HEK293 (cell line): ENCODE results near the gene ZBP1.

Source experiments
- CTCF ChIA-PET: fragments of 350-600 bp; formaldehyde crosslinking; extraction: SDS; loops from one replicate; lab custom pipeline; 2021; ENCODE audit warnings: antibody characterized with exemption; lab: Yijun Ruan, JAX
- POLR2A ChIA-PET: fragments of 300-600 bp; formaldehyde crosslinking; extraction: SDS; loops from one replicate; lab custom pipeline; 2020; ENCODE audit warnings: antibody characterized with exemption, inconsistent platforms; lab: Yijun Ruan, JAX
- H3K27ac ChIP-seq: fragments of 200-500 bp; sonication (Bioruptor generic); 2 replicates; pipeline ENCODE4 v1.5.1; 2014; ENCODE audit warnings: low read depth, low read length, control low read depth, inconsistent platforms; ENCODE audit errors: extremely low read depth
- H3K36me3 ChIP-seq, 2 experiments: fragments of 200-500 bp in 1 of 2; sonication (Bioruptor generic) in 1 of 2; 1 replicate in 1 of 2; 2 replicates in 1 of 2; pipeline ENCODE4 v1.5.1; 2014 to 2017; ENCODE audit warnings: inconsistent platforms in 2 of 2, low read length in 2 of 2; ENCODE audit not compliant: control insufficient read depth in 2 of 2, insufficient read depth in 1 of 2
- H3K4me1 ChIP-seq: fragments of 200-500 bp; sonication (Bioruptor generic); 2 replicates; pipeline ENCODE4 v1.5.1; 2014; ENCODE audit warnings: mild to moderate bottlenecking, low read length, inconsistent platforms; ENCODE audit not compliant: control insufficient read depth, insufficient read depth
- H3K4me3 ChIP-seq: 2 replicates; pipeline ENCODE4 v1.5.1; 2011; ENCODE audit warnings: low read depth, mild to moderate bottlenecking, control low read depth, low read length, moderate library complexity
- H3K9me3 ChIP-seq: fragments of 200-500 bp; sonication (Bioruptor generic); 2 replicates; pipeline ENCODE4 v1.5.1; 2014; ENCODE audit warnings: low read depth, low read length, inconsistent platforms; ENCODE audit not compliant: control insufficient read depth, insufficient read depth
- INSM2 ChIP-seq: fragments of 450-650 bp; formaldehyde crosslinking; IDR thresholded peaks from 2 replicates; pipeline ENCODE4 v1.5.1; 2016; ENCODE audit warnings: missing biosample characterization, missing genetic modification characterization
- PRDM4 ChIP-seq: fragments of 450-650 bp; formaldehyde crosslinking; IDR thresholded peaks from 2 replicates; pipeline ENCODE4 v1.5.1; 2017; ENCODE audit warnings: missing biosample characterization, missing genetic modification characterization
- SALL2 ChIP-seq: fragments of 450-650 bp; formaldehyde crosslinking; IDR thresholded peaks from 2 replicates; pipeline ENCODE4 v1.5.0; 2017; ENCODE audit warnings: missing biosample characterization, mild to moderate bottlenecking, missing genetic modification characterization, borderline replicate concordance
- ZNF16 ChIP-seq: fragments of 450-650 bp; formaldehyde crosslinking; IDR thresholded peaks from 2 replicates; pipeline ENCODE4 v1.5.1; 2016; ENCODE audit warnings: low read depth, missing biosample characterization, missing genetic modification characterization
- ZNF169 ChIP-seq: fragments of 450-650 bp; formaldehyde crosslinking; IDR thresholded peaks from 2 replicates; pipeline ENCODE4 v1.5.1; 2016; ENCODE audit warnings: missing biosample characterization, missing genetic modification characterization
- ZNF23 ChIP-seq: fragments of 450-650 bp; formaldehyde crosslinking; IDR thresholded peaks from 2 replicates; pipeline ENCODE4 v1.5.1; 2016; ENCODE audit warnings: missing biosample characterization, missing genetic modification characterization, borderline replicate concordance
- ZNF416 ChIP-seq: fragments of 450-650 bp; formaldehyde crosslinking; IDR thresholded peaks from 2 replicates; pipeline ENCODE4 v1.5.1; 2016; ENCODE audit warnings: missing biosample characterization, missing genetic modification characterization
- ZNF548 ChIP-seq: fragments of 450-650 bp; formaldehyde crosslinking; IDR thresholded peaks from 2 replicates; pipeline ENCODE4 v1.5.1; 2016; ENCODE audit warnings: missing biosample characterization, missing genetic modification characterization
- ZNF585B ChIP-seq: fragments of 450-650 bp; formaldehyde crosslinking; IDR thresholded peaks from 2 replicates; pipeline ENCODE4 v1.5.1; 2016; ENCODE audit warnings: missing biosample characterization, missing genetic modification characterization
- ZNF654 ChIP-seq: fragments of 450-650 bp; formaldehyde crosslinking; IDR thresholded peaks from 2 replicates; pipeline ENCODE4 v1.5.1; 2016; ENCODE audit warnings: low read depth, missing biosample characterization, missing genetic modification characterization
- TF ChIP-seq, protein P1 (sequence below): fragments of 450-650 bp; formaldehyde crosslinking; IDR thresholded peaks from 2 replicates; pipeline ENCODE4 v1.5.1; 2016; ENCODE audit warnings: missing biosample characterization, missing genetic modification characterization
- TF ChIP-seq, protein P2 (sequence below): fragments of 450-650 bp; formaldehyde crosslinking; IDR thresholded peaks from 2 replicates; pipeline ENCODE4 v1.5.1; 2016; ENCODE audit warnings: missing biosample characterization, missing genetic modification characterization

ZBP1 gene

DNA sequence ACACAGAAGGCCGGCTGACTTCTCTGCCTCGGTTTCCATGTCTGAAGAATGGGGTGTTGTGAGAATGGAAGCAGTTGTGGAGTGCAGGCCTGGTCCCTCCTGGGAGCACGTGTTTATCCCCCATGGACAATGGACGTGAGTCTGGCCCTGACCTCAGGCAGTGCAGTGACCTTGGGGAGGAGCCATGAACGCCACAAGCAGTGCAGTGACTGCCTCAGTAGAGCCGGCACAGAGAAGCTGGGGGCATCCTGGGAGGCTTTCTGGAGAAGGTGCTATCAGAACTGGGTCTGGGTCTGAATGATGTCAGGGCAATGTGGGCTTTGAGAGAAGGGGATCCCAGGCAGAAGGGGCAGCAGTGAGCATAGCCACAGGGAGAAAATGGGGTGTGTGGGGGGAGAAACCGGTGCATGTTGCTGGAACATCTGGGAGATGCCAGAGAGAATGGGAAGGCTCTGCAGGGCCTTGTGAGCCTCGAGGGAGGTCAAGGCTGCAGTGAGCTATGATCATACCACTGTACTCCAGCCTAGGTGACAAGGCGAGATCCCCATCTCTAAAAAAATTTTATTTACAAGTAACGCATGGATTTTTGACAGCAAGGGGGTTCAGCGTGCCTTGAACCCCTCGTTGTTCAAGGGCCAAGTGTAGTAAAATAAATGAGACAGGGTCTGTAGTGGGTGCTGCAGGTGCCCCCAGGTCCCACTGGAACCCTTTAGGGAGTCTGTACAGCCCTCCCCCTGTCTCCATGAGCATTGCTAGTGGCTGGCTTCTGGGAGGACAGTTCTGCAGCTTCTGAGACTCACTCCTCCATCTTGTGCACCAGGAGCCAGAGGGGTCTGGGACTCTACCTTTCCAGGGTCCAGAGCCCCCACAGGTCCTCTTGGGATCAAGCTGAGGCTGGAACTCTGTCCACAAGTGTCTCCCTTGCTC lies 27.0 kb upstream of the ZBP1 start:
- CTCF ChIA-PET = interaction anchor here (3.1 kb wide), 1 partner anchor 440 kb away, joined by 19 read pairs; no protein-coding TSS in a partner anchor

GRCh38 chr20:57638895-57639236 lies 18.6 kb upstream of the ZBP1 start:
- no peaks in the 10 kb centered on the region for H3K36me3 ChIP-seq
- no peaks in the 10 kb centered on the region for H3K4me1 ChIP-seq
- POLR2A ChIA-PET = no interaction called here
- H3K27ac ChIP-seq = no peak overlapping the region
- TF ChIP-seq PRDM4 (no peak), ZNF548 (tag by site-specific recombination) (no peak), ZNF16 (tag by site-specific recombination) (no peak), ZNF169 (tag by site-specific recombination) (no peak), ZNF654 (tag by site-specific recombination) (no peak)
- TF ChIP-seq, protein P1, sequence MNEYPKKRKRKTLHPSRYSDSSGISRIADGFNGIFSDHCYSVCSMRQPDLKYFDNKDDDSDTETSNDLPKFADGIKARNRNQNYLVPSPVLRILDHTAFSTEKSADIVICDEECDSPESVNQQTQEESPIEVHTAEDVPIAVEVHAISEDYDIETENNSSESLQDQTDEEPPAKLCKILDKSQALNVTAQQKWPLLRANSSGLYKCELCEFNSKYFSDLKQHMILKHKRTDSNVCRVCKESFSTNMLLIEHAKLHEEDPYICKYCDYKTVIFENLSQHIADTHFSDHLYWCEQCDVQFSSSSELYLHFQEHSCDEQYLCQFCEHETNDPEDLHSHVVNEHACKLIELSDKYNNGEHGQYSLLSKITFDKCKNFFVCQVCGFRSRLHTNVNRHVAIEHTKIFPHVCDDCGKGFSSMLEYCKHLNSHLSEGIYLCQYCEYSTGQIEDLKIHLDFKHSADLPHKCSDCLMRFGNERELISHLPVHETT = no peak
- CTCF ChIA-PET = interaction anchor here (1.2 kb wide), 1 partner anchor 17 kb away, joined by 4 read pairs; no protein-coding TSS in a partner anchor
- no peaks in the 10 kb centered on the region for H3K9me3 ChIP-seq
- no peak overlapping the region for H3K4me3 ChIP-seq

More for the DNA sequence above, 27.0 kb upstream of the ZBP1 start:
- TF ChIP-seq, protein P2, sequence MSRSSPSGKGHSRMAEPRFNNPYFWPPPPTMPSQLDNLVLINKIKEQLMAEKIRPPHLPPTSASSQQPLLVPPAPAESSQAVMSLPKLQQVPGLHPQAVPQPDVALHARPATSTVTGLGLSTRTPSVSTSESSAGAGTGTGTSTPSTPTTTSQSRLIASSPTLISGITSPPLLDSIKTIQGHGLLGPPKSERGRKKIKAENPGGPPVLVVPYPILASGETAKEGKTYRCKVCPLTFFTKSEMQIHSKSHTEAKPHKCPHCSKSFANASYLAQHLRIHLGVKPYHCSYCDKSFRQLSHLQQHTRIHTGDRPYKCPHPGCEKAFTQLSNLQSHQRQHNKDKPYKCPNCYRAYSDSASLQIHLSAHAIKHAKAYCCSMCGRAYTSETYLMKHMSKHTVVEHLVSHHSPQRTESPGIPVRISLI (tag by site-specific recombination) = no peak
- no peak for TF ChIP-seq ZNF23
- TF ChIP-seq SALL2 (tag by site-specific recombination) = no peak
- no peak for TF ChIP-seq ZNF416 (tag by site-specific recombination)
- TF ChIP-seq ZNF585B (tag by site-specific recombination) = no peak
- TF ChIP-seq INSM2 (tag by site-specific recombination) = no peak
- Histone ChIP-seq H3K36me3 (peaks cover 0 to 18% of the 10 kb centered on the region in 2 experiments; a peak in 1 of 3 replicates), H3K4me1 (no peaks in the 10 kb centered on the region), H3K27ac (no peak overlapping the region), H3K9me3 (no peaks in the 10 kb centered on the region), H3K4me3 (no peak overlapping the region)
- POLR2A ChIA-PET = no interaction called here
